Liver (tissue), 9 donors: ENCODE results near the gene EVX1. TPM values are rescaled to one million over a fixed set of nuclear protein-coding genes. Genes with fewer than 3 reads are reported as not detected.

Experiments
- DNase-seq: peaks from one replicate; pipeline ENCODE4 v3.0.0-alpha.2; 2017; ENCODE audit warnings: low spot score
- H3K27ac ChIP-seq, 2 donors: one replicate each; pipeline ENCODE4 v1.7.0; 2013; ENCODE audit warnings: inconsistent platforms in 2 of 2, low read length in 2 of 2, control low read depth in 1 of 2, low read depth in 1 of 2, mild to moderate bottlenecking in 1 of 2
- H3K27me3 ChIP-seq, 4 donors: one replicate each; pipeline versions ENCODE4 v1.6.1 to v1.7.0; 2013; ENCODE audit warnings: low read length in 3 of 4, inconsistent platforms in 1 of 4, mild to moderate bottlenecking in 1 of 4, moderate library complexity in 1 of 4; ENCODE audit not compliant: control insufficient read depth in 4 of 4, insufficient read depth in 4 of 4
- H3K36me3 ChIP-seq, 4 donors: one replicate each; pipeline versions ENCODE4 v1.6.1 to v1.7.0; 2013; ENCODE audit warnings: low read length in 3 of 4, mild to moderate bottlenecking in 3 of 4, low read depth in 1 of 4, moderate library complexity in 1 of 4; ENCODE audit not compliant: control insufficient read depth in 4 of 4, insufficient read depth in 3 of 4
- H3K4me1 ChIP-seq, 4 donors: one replicate each; pipeline versions ENCODE4 v1.6.1 to v1.7.0; 2013; ENCODE audit warnings: low read length in 3 of 4, mild to moderate bottlenecking in 3 of 4, moderate library complexity in 1 of 4; ENCODE audit not compliant: control insufficient read depth in 4 of 4, insufficient read depth in 4 of 4
- H3K4me3 ChIP-seq, 3 donors: one replicate each; pipeline versions ENCODE4 v1.6.1 to v1.7.0; 2013; ENCODE audit warnings: low read length in 3 of 3, control low read depth in 1 of 3, low read depth in 1 of 3, mild to moderate bottlenecking in 1 of 3
- H3K9ac ChIP-seq, 2 donors: one replicate each; pipeline ENCODE4 v1.7.0; 2013; ENCODE audit warnings: low read length in 2 of 2, mild to moderate bottlenecking in 2 of 2, moderate library complexity in 2 of 2, control low read depth in 1 of 2, low read depth in 1 of 2
- H3K9me3 ChIP-seq, 4 donors: one replicate each; pipeline versions ENCODE4 v1.6.1 to v1.7.0; 2013; ENCODE audit warnings: low read length in 3 of 4; ENCODE audit not compliant: control insufficient read depth in 4 of 4
- EGR1 ChIP-seq, 2 donors: IDR thresholded peaks; 2 replicates each; pipeline ENCODE4 v1.6.1; 2016 to 2018; ENCODE audit warnings: antibody characterized with exemption in 2 of 2, low read depth in 2 of 2
- FOXA1 ChIP-seq: IDR thresholded peaks from 2 replicates; pipeline ENCODE4 v1.6.1; 2016; ENCODE audit warnings: antibody characterized with exemption
- FOXA2 ChIP-seq: IDR thresholded peaks from 2 replicates; pipeline ENCODE4 v1.6.1; 2016; ENCODE audit warnings: antibody characterized with exemption
- GABPA ChIP-seq, 2 donors: IDR thresholded peaks in 1 of 2; conservative IDR thresholded peaks in 1 of 2; 2 replicates each; pipeline ENCODE4 v1.6.1; 2016; ENCODE audit warnings: antibody characterized with exemption in 2 of 2, mild to moderate bottlenecking in 1 of 2, moderate library complexity in 1 of 2
- HNF4A ChIP-seq, 2 donors: conservative IDR thresholded peaks; 2 replicates each; pipeline ENCODE4 v1.6.1; 2016; ENCODE audit warnings: antibody characterized with exemption in 2 of 2, mild to moderate bottlenecking in 2 of 2
- HNF4G ChIP-seq: IDR thresholded peaks from 2 replicates; pipeline ENCODE4 v1.6.1; 2016; ENCODE audit warnings: antibody characterized with exemption
- JUND ChIP-seq, 2 donors: IDR thresholded peaks; 2 replicates each; pipeline ENCODE4 v1.6.1; 2016; ENCODE audit warnings: antibody characterized with exemption in 2 of 2
- NR2F2 ChIP-seq: IDR thresholded peaks from 2 replicates; pipeline ENCODE4 v1.6.1; 2016; ENCODE audit warnings: antibody characterized with exemption
- RAD21 ChIP-seq, 2 donors: IDR thresholded peaks; 2 replicates each; pipeline ENCODE4 v1.6.1; 2016; ENCODE audit warnings: antibody characterized with exemption in 2 of 2, mild to moderate bottlenecking in 2 of 2
- RXRA ChIP-seq, 2 donors: IDR thresholded peaks; 2 replicates each; pipeline ENCODE4 v1.6.1; 2017 to 2018; ENCODE audit warnings: antibody characterized with exemption in 2 of 2, mild to moderate bottlenecking in 1 of 2
- SP1 ChIP-seq: IDR thresholded peaks from 2 replicates; pipeline ENCODE4 v1.6.1; 2018; ENCODE audit warnings: antibody characterized with exemption, mild to moderate bottlenecking
- TAF1 ChIP-seq: conservative IDR thresholded peaks from 2 replicates; pipeline ENCODE4 v1.6.1; 2016; ENCODE audit warnings: antibody characterized with exemption, mild to moderate bottlenecking
- YY1 ChIP-seq: IDR thresholded peaks from 2 replicates; pipeline ENCODE4 v1.6.1; 2016; ENCODE audit warnings: antibody characterized with exemption, mild to moderate bottlenecking
- whole genome bisulfite sequencing: extraction: QIAGEN DNeasy Blood & Tissue Kit; methylation state at CpG from one replicate; pipeline ENCODE4 v1.1.7; 2013; 5-methylcytosine and 5-hydroxymethylcytosine counted together
- polyA plus RNA-seq, 2 donors: library from polyadenylated mRNA; stranded (reverse) in 1 of 2; unstranded in 1 of 2; fragments of 200-250 nt in 1 of 2; fragments of >200 nt in 1 of 2; fragmentation: Nextera tagmentation in 1 of 2; extraction: Ambion mirVana in 1 of 2; gene quantifications; one replicate each; pipeline versions ENCODE4 v1.2.1 to v1.2.3, GENCODE V29; 2013 to 2015
- total RNA-seq, 2 donors: library from RNA; depleted of rRNA; stranded (reverse); fragments of >200 nt; gene quantifications; one replicate each; pipeline ENCODE4 v1.2.3, GENCODE V29; 2014
- TF ChIP-seq, protein P1 (sequence below): IDR thresholded peaks from 2 replicates; pipeline ENCODE4 v1.6.1; 2016; ENCODE audit warnings: antibody characterized with exemption
- TF ChIP-seq, protein P2 (sequence below): IDR thresholded peaks from 2 replicates; pipeline ENCODE4 v1.6.1; 2016; ENCODE audit warnings: antibody characterized with exemption
- TF ChIP-seq, protein P3 (sequence below): fragments of 150-350 bp; IDR thresholded peaks from 2 replicates; pipeline ENCODE4 v1.5.1; 2017; ENCODE audit warnings: improper control_type of control experiment, low read depth, low read length; ENCODE audit not compliant: missing input control
- TF ChIP-seq, protein P4 (sequence below): IDR thresholded peaks from 2 replicates; pipeline ENCODE4 v1.6.1; 2016; ENCODE audit warnings: antibody characterized with exemption
- donor health status: healthy.
- donor health status: healthy.
- donor health status: healthy.
- donor health status: healthy.
- donor health status: healthy.

EVX1 gene
- total and polyA plus RNA-seq, 4 donors: not detected

DNA sequence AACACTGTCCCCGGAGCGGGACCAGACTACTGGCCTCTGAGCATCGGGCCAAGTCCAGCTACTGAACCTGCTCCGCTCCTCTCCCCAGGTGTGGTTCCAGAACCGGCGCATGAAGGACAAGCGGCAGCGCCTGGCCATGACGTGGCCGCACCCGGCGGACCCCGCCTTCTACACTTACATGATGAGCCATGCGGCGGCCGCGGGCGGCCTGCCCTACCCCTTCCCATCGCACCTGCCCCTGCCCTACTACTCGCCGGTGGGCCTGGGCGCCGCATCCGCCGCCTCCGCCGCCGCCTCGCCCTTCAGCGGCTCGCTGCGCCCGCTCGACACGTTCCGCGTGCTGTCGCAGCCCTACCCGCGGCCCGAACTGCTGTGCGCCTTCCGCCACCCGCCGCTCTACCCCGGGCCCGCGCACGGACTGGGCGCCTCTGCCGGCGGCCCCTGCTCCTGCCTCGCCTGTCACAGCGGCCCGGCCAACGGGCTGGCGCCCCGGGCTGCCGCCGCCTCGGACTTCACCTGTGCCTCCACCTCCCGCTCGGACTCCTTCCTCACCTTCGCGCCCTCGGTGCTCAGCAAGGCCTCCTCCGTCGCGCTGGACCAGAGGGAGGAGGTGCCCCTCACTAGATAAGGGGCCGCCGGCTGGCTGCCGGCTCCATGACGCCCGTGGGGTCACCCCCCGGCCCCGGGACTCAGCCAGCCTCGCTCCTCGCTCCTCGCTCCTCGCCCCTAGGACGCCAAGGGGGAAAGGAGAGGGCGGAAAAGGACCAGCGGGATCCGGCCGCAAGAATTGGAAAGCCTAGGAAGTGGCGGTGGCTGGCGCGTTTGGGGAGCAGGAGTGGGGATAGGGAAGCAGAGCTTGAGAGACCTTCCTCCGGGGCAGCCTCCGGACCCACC, 3.4 kb downstream of the EVX1 start:
- Histone ChIP-seq H3K9ac (no peak overlapping the region), H3K27ac (no peak overlapping the region), H3K36me3 (no peaks in the 10 kb centered on the region), H3K27me3 (peaks cover 4 to 43% (median 28%) of the 10 kb centered on the region in 4 donors), H3K4me1 (peaks cover 5 to 23% (median 17%) of the 10 kb centered on the region in 4 donors), H3K9me3 (no peaks in the 10 kb centered on the region), H3K4me3 (peak overlapping the region in 1 of 3 donors; percentile 15)
- no peak for TF ChIP-seq RAD21 (IDR thresholded peaks at IDR 0.05)
- TF ChIP-seq, protein P1, sequence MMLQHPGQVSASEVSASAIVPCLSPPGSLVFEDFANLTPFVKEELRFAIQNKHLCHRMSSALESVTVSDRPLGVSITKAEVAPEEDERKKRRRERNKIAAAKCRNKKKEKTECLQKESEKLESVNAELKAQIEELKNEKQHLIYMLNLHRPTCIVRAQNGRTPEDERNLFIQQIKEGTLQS: no peak
- TF ChIP-seq TAF1: no peak
- no peak for TF ChIP-seq HNF4A (conservative IDR thresholded peaks at IDR 0.05)
- TF ChIP-seq GABPA (IDR thresholded peaks at IDR 0.05 in 1 of 2, conservative IDR thresholded peaks at IDR 0.05 in 1 of 2): no peak
- TF ChIP-seq JUND (IDR thresholded peaks at IDR 0.05): no peak
- TF ChIP-seq FOXA1: no peak
- TF ChIP-seq FOXA2: no peak
- TF ChIP-seq, protein P2, sequence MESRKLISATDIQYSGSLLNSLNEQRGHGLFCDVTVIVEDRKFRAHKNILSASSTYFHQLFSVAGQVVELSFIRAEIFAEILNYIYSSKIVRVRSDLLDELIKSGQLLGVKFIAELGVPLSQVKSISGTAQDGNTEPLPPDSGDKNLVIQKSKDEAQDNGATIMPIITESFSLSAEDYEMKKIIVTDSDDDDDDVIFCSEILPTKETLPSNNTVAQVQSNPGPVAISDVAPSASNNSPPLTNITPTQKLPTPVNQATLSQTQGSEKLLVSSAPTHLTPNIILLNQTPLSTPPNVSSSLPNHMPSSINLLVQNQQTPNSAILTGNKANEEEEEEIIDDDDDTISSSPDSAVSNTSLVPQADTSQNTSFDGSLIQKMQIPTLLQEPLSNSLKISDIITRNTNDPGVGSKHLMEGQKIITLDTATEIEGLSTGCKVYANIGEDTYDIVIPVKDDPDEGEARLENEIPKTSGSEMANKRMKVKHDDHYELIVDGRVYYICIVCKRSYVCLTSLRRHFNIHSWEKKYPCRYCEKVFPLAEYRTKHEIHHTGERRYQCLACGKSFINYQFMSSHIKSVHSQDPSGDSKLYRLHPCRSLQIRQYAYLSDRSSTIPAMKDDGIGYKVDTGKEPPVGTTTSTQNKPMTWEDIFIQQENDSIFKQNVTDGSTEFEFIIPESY: no peak
- 9% methylated on average over 90 of the region's 90 CpGs for WGBS
- DNase-seq: no peak

DNA sequence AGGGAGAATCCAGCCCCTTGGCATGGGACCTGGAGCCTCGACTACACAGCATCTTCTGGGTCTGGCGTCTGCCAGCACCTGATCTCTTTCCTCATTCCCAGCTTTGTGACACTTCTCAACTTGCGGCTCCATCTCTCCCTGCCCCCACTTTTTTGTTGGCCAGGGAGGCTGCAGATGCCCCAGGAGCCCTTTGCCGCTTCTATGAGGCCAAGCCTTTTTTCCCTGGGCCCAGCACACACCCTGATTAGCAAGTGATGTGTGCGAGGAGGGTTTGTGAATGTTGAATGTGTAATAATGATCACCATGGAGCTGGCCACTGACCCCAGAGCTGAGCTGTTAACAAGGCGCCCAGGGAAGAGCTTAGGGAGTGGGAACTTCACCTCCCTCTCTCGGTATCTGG, 4.4 kb downstream of the EVX1 start:
- Histone ChIP-seq H3K36me3 (no peaks in the 10 kb centered on the region), H3K9ac (no peak overlapping the region), H3K4me1 (peaks cover 5 to 30% (median 24%) of the 10 kb centered on the region in 4 donors), H3K27ac (no peak overlapping the region), H3K4me3 (no peak overlapping the region), H3K9me3 (no peaks in the 10 kb centered on the region), H3K27me3 (peaks cover 4 to 44% (median 25%) of the 10 kb centered on the region in 4 donors)
- 48% methylated on average over 7 of the region's 7 CpGs for WGBS
- DNase-seq: no peak
- TF ChIP-seq FOXA1 (no peak), HNF4G (no peak)

DNA sequence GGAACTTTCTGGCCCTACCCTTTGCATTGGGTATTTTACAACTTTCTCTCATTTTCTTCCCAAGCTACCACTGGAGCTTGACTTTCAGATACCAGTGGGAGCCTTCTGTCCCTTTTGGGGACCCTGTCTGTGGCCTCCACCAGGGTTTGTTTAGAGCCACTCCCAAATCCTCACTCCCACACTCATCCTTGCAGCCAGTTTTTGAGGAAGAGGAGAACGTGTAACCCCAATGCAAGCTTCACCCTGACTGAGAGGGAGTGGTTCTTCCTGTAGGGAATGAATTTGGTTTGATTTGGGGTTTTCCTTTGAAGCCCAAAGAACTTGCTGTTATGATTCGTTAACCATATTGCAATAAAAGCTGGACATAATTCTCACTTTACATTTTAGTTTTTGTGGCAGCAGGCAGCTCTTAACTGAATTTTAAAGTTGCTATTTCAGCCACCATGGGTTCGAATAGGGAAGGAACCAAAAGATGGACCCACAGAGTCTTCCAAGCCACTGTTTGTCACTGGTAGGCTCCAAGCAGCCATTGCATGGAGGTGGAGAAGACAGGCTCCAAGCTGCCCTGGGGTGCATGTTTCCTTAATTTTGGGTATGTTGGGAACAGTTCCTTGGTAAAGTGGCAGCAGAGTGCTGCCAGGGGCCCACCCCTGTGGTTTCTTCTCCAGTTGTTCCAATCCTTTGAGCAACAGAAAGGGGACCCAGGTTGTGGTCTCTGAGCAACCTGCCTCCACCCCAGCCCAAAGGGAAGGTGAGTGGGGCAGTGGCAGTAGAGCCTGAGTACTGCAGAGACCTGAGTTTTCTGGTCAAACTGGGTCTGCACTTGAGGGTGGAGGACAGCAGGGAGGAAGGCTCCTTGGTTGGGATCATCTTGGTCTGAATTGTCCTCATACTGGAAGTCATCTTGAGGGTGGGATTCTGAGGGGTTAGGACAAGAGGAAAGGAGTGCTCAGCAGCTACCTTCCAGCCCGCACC, 5.1 kb downstream of the EVX1 start:
- Histone ChIP-seq H3K4me1 (peaks cover 5 to 28% (median 21%) of the 10 kb centered on the region in 4 donors), H3K27me3 (peaks cover 4 to 45% (median 24%) of the 10 kb centered on the region in 4 donors), H3K9ac (no peak overlapping the region), H3K27ac (no peak overlapping the region), H3K9me3 (no peaks in the 10 kb centered on the region), H3K4me3 (no peak overlapping the region), H3K36me3 (no peaks in the 10 kb centered on the region)
- DNase-seq: no peak
- WGBS: 40% methylated on average over 4 of the region's 4 CpGs
- no peak for TF ChIP-seq JUND (IDR thresholded peaks at IDR 0.05)
- TF ChIP-seq EGR1 (IDR thresholded peaks at IDR 0.05; ENCODE audit: low read depth in 2 of 2): no peak
- TF ChIP-seq, protein P2: no peak
- no peak for TF ChIP-seq HNF4G
- TF ChIP-seq HNF4A (conservative IDR thresholded peaks at IDR 0.05): no peak
- TF ChIP-seq, protein P3, sequence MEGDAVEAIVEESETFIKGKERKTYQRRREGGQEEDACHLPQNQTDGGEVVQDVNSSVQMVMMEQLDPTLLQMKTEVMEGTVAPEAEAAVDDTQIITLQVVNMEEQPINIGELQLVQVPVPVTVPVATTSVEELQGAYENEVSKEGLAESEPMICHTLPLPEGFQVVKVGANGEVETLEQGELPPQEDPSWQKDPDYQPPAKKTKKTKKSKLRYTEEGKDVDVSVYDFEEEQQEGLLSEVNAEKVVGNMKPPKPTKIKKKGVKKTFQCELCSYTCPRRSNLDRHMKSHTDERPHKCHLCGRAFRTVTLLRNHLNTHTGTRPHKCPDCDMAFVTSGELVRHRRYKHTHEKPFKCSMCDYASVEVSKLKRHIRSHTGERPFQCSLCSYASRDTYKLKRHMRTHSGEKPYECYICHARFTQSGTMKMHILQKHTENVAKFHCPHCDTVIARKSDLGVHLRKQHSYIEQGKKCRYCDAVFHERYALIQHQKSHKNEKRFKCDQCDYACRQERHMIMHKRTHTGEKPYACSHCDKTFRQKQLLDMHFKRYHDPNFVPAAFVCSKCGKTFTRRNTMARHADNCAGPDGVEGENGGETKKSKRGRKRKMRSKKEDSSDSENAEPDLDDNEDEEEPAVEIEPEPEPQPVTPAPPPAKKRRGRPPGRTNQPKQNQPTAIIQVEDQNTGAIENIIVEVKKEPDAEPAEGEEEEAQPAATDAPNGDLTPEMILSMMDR: no peak
- TF ChIP-seq YY1: no peak
- TF ChIP-seq NR2F2: no peak
- TF ChIP-seq, protein P1: no peak
- no peak for TF ChIP-seq FOXA1
- TF ChIP-seq, protein P4, sequence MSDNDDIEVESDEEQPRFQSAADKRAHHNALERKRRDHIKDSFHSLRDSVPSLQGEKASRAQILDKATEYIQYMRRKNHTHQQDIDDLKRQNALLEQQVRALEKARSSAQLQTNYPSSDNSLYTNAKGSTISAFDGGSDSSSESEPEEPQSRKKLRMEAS: no peak
- TF ChIP-seq FOXA2: no peak
- no peak for TF ChIP-seq RXRA (IDR thresholded peaks at IDR 0.05)
- no peak for TF ChIP-seq SP1
